Neural crest cell (in vitro differentiated cells): ENCODE data around the gene STPG1. TPM values are rescaled to one million over a fixed set of nuclear protein-coding genes. Genes with fewer than 3 reads are reported as not detected.
"Not testable (repeated sequence)": the region's sequence is repeated elsewhere in the genome, so short reads cannot be mapped to it uniquely, and the experiment has no call there.

Source experiments
- DNase-seq: peaks from one replicate; pipeline ENCODE4 v3.0.0; 2021; ENCODE audit warnings: low read depth, mixed read lengths, low spot score
- H3K27ac Mint-ChIP-seq: one replicate; pipeline ENCODE4 v1.8.0; 2021; ENCODE audit warnings: mild to moderate bottlenecking, mixed read lengths; ENCODE audit not compliant: unreplicated experiment
- H3K27me3 Mint-ChIP-seq: 2 replicates; pipeline ENCODE4 v1.8.0; 2021; ENCODE audit warnings: low read depth, mild to moderate bottlenecking, mixed read lengths
- H3K36me3 Mint-ChIP-seq: 2 replicates; pipeline ENCODE4 v1.8.0; 2021; ENCODE audit warnings: low read depth, mild to moderate bottlenecking, mixed read lengths
- H3K4me1 Mint-ChIP-seq: 2 replicates; pipeline ENCODE4 v1.8.0; 2021; ENCODE audit warnings: mixed read lengths
- H3K4me3 Mint-ChIP-seq: one replicate; pipeline ENCODE4 v1.8.0; 2021; ENCODE audit warnings: mild to moderate bottlenecking, mixed read lengths
- H3K9me3 Mint-ChIP-seq: 2 replicates; pipeline ENCODE4 v1.8.0; 2021; ENCODE audit warnings: mixed read lengths
- long read RNA-seq: library from polyadenylated mRNA; unstranded; transcript quantifications from one replicate; pipeline ENCODE4 v2.0.0, GENCODE V29; 2020
- total RNA-seq: library from RNA; stranded (reverse); gene quantifications from 2 replicates; pipeline ENCODE4 v1.2.1, GENCODE V29; 2021
- TF ChIP-seq, protein P1 (sequence below): fragments of 200-600 bp; sonication (generic); conservative IDR thresholded peaks from 2 replicates; pipeline ENCODE4 v1.5.0; 2021; ENCODE audit warnings: antibody characterized with exemption, mild to moderate bottlenecking

STPG1 gene, protein sequence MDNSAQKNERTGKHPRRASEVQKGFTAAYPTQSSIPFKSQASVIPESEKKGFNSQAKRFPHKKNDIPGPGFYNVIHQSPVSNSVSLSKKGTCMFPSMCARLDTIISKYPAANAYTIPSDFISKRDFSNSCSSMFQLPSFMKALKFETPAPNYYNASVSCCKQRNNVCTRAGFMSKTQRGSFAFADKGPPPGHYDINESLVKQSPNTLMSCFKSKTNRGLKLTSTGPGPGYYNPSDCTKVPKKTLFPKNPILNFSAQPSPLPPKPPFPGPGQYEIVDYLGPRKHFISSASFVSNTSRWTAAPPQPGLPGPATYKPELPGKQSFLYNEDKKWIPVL
- total RNA-seq: 6.6 and 7.7 TPM in 2 replicates
- long read RNA-seq, partial matches to known transcripts: 3 of 11 reads
- long read RNA-seq, other reads (novel, unspliced or antisense): 2 of 11 reads

DNA sequence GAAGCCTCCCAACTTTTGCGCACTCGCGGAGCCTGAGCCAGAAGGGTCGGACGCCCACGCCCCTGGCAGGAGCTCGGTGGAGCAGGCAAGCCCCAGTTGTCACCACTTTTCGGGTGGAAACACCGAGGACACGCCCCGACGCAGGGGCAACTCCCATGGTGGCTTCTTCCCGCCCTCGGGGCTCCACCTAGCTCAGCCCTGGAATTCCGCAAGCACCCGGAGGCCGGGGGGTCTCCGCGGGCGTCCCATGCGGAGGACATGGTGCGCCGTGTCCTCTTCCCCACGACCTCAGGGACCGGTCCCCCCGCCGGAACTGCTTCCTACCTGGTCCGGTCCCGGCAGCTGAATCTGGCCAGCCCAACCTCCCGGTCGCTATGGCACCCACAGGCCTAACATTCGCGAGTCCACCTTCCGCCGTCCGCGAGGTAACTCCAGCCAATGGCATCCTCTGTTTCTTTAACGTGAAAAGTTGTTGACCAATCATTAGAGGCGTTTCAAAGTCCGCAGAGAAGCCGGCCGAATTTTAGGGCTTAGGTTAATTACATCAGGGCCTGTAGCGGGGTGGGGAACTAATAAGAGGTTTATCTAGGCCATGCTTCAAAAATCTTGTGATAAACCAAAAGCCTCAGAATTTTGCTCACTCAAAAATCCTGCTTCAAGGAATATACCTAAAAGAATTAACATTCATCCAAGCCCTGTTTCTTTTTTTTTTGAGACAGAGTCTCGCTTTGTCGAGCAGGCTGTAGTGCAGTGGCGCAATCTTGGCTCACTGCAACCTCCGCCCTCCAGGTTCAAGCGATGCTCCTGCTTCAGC lies at the start of gene STPG1:
Gene STPG1, minus strand, starts transcription at position 433 of the 814 bp plus-strand sequence. CDS start 12,394 bp downstream, outside the sequence.
- H3K4me1 Mint-ChIP-seq: peaks cover 29% of the 10 kb centered on the region
- peak within 1 kb of the TSS; percentile 13 for H3K27ac Mint-ChIP-seq
- peaks cover 11% of the 10 kb centered on the region for H3K27me3 Mint-ChIP-seq
- peak; percentile 73 for DNase-seq
- H3K36me3 Mint-ChIP-seq: no peaks in the 10 kb centered on the region
- H3K9me3 Mint-ChIP-seq: no peaks in the 10 kb centered on the region
- TF ChIP-seq, protein P1, sequence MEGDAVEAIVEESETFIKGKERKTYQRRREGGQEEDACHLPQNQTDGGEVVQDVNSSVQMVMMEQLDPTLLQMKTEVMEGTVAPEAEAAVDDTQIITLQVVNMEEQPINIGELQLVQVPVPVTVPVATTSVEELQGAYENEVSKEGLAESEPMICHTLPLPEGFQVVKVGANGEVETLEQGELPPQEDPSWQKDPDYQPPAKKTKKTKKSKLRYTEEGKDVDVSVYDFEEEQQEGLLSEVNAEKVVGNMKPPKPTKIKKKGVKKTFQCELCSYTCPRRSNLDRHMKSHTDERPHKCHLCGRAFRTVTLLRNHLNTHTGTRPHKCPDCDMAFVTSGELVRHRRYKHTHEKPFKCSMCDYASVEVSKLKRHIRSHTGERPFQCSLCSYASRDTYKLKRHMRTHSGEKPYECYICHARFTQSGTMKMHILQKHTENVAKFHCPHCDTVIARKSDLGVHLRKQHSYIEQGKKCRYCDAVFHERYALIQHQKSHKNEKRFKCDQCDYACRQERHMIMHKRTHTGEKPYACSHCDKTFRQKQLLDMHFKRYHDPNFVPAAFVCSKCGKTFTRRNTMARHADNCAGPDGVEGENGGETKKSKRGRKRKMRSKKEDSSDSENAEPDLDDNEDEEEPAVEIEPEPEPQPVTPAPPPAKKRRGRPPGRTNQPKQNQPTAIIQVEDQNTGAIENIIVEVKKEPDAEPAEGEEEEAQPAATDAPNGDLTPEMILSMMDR: no peak
- peak within 1 kb of the TSS; percentile 93 for H3K4me3 Mint-ChIP-seq

DNA sequence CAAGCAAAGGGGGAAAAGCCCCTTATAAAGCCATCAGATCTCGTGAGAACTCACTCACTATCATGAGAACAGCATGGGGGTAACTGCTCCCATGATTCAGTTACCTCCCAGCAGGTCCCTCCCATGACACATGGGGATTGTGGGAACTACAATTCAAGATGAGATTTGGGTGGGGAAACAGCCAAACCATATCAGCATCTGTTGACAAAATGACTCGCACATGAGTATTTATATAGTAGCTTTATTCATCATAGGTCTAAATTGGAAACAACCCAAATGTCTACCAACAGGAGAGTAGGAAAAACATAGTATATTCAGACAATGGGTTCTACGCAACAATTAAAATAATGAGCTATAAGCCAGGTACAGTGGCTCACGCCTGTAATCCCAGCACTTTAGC lies 48.5 kb upstream of the STPG1 start:
- H3K27ac Mint-ChIP-seq, H3K9me3 Mint-ChIP-seq, H3K4me3 Mint-ChIP-seq, H3K36me3 Mint-ChIP-seq, DNase-seq: not testable (repeated sequence)
- H3K27me3 Mint-ChIP-seq: peaks cover 19% of the 10 kb centered on the region
- peaks cover 14% of the 10 kb centered on the region for H3K4me1 Mint-ChIP-seq

DNA sequence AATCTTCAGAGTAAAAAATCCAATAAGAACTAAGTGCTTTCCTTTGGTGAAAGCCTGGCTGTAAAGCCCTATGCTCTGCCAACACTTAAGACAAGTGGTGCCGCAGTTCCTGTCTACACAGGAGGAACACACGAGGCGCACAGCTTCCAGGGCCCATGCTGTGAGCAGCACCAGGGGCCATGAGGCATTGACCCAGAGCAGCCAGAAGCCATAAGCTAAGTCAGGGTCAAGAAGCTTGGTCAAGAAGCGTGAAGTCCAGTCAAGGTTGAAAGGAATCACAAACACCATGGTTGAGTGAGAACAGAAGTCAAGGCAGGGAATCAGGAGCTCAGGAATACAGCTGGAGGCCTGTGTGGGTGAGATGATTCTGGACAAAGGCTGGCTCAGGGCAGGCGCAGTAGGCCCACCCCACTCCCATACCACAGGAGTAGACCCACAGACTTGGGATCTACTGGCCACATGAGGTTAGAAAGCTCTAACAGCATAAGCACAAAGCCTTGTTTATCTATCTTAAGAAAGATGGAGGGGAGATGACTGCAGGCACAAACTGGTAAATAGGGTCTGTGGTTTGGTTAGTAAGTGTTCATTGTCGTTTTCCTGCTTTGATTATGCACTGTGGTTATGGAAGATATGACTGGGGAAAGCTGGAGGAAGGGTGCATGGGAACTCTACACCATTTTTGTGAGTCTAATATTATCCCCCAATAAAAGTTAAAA lies 46.1 kb upstream of the STPG1 start:
- TF ChIP-seq, protein P1: no peak
- Mint-ChIP-seq H3K27me3 (peaks cover 14% of the 10 kb centered on the region), H3K4me1 (peaks cover 14% of the 10 kb centered on the region), H3K36me3 (no peaks in the 10 kb centered on the region), H3K4me3 (no peak overlapping the region), H3K9me3 (no peaks in the 10 kb centered on the region), H3K27ac (no peak overlapping the region)
- no peak for DNase-seq

DNA sequence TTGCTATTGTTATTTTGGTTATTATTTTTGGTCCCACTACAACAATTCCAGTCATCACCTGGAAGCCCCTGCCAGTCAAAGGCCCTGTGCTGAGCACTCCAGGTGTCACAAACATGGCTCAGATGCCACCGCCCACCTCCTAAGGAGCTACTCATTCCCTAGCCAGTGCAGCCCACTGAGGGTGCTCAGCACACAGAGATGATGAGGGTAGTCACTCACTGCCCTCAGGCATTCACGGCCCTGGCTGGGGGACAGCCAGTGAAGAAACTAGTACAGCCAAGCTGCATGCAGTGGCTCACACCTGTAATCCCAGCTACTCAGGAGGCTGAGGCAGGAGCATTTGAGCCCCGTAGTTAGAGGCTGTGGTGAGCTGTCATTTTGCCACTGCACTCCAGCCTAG lies 44.3 kb upstream of the STPG1 start:
- DNase-seq: no peak
- Mint-ChIP-seq H3K4me1 (peaks cover 5% of the 10 kb centered on the region), H3K27me3 (peaks cover 2% of the 10 kb centered on the region)

DNA sequence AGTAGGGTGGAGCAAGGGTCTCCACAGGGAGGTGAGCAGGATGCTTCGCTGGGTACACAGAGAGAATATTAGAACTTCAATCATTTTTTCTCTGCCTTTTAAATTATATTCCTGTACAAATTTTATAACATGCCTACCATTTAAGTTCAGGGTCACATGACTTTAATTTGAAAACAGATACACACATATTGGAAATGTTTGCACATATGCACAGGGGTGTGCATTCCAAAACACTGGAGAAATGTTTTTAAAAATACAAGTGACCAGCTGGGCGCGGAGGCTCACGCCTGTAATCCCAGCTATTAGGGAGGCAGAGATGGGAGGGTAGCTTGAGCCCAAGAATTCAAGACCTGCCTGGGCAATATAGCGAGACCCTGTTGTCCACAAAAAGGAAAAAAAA lies 41.7 kb upstream of the STPG1 start:
- Mint-ChIP-seq H3K4me3 (no peak overlapping the region), H3K9me3 (no peaks in the 10 kb centered on the region), H3K4me1 (peaks cover 5% of the 10 kb centered on the region), H3K36me3 (no peaks in the 10 kb centered on the region), H3K27me3 (no peaks in the 10 kb centered on the region), H3K27ac (no peak overlapping the region)
- TF ChIP-seq, protein P1: no peak
- DNase-seq: no peak

More for the DNA sequence above, 44.3 kb upstream of the STPG1 start:
- H3K9me3 Mint-ChIP-seq: no peaks in the 10 kb centered on the region
- no peaks in the 10 kb centered on the region for H3K36me3 Mint-ChIP-seq
- TF ChIP-seq, protein P1: no peak
- H3K4me3 Mint-ChIP-seq: no peak overlapping the region
- peak overlapping the region; percentile 43 for H3K27ac Mint-ChIP-seq
